HFFc6 (cell line): ENCODE data around the gene GPR84. TPM values are rescaled to one million over a fixed set of nuclear protein-coding genes. Genes with fewer than 3 reads are reported as not detected.

Experiments used
- DNase-seq: peaks from one replicate; pipeline ENCODE4 v3.0.0-alpha.2; 2018
- H3K27ac Mint-ChIP-seq: 2 replicates; pipeline ENCODE4 v1.8.0; 2020; ENCODE audit warnings: mild to moderate bottlenecking, mixed read lengths
- H3K27me3 Mint-ChIP-seq: 2 replicates; pipeline ENCODE4 v1.8.0; 2021; ENCODE audit warnings: mild to moderate bottlenecking, moderate library complexity, mixed read lengths; ENCODE audit not compliant: insufficient read depth
- H3K36me3 Mint-ChIP-seq: 2 replicates; pipeline ENCODE4 v1.8.0; 2021; ENCODE audit warnings: low read depth, mixed read lengths
- H3K4me1 Mint-ChIP-seq: 2 replicates; pipeline ENCODE4 v1.8.0; 2020; ENCODE audit warnings: low read depth, mixed read lengths
- H3K4me3 Mint-ChIP-seq: 2 replicates; pipeline ENCODE4 v1.8.0; 2020; ENCODE audit warnings: mild to moderate bottlenecking, moderate library complexity, mixed read lengths
- H3K9me3 Mint-ChIP-seq: 2 replicates; pipeline ENCODE4 v1.8.0; 2020; ENCODE audit warnings: mild to moderate bottlenecking, mixed read lengths
- CTCF ChIP-seq: fragments of 200-600 bp; sonication (generic); IDR thresholded peaks from 2 replicates; pipeline ENCODE4 v1.5.0; 2021; ENCODE audit warnings: antibody characterized with exemption, mild to moderate bottlenecking
- total RNA-seq, 6 experiments: library from RNA; stranded (reverse); fragmentation: NEBNext Ultra II Directional; extraction: Animal tissue kit (Norgen Biotek cat#: 25700); gene quantifications; 2 replicates in 1 of 6; 3 replicates in 5 of 6; pipeline ENCODE4 v1.2.3, GENCODE V29; 2021

Gene GPR84
- total RNA-seq, 6 experiments from 2014 or later: not detected

GRCh38 chr12:54381136-54381535 lies 16.9 kb upstream of the GPR84 start:
- Mint-ChIP-seq H3K4me1 (peaks cover 49% of the 10 kb centered on the region), H3K4me3 (no peak overlapping the region), H3K27ac (no peak overlapping the region; the same call in 1 of the 2 replicates), H3K36me3 (no peaks in the 10 kb centered on the region), H3K9me3 (no peaks in the 10 kb centered on the region), H3K27me3 (no peaks in the 10 kb centered on the region)
- no peak for DNase-seq
- TF ChIP-seq CTCF: no peak

- no peaks in the 10 kb centered on the region for H3K9me3 Mint-ChIP-seq
- DNase-seq: peak; percentile 81
- peaks cover 39% of the 10 kb centered on the region for H3K4me1 Mint-ChIP-seq
- H3K27me3 Mint-ChIP-seq: no peaks in the 10 kb centered on the region
- TF ChIP-seq CTCF: peak; percentile 99
- H3K27ac Mint-ChIP-seq: peak overlapping the region; percentile 86
- H3K36me3 Mint-ChIP-seq: no peaks in the 10 kb centered on the region
- peak overlapping the region; percentile 90 for H3K4me3 Mint-ChIP-seq
These were observed 15.3 kb upstream of the GPR84 start for GRCh38 chr12:54379398-54380201.

GRCh38 chr12:54378796-54379397 lies 14.6 kb upstream of the GPR84 start:
- peak overlapping the region; percentile 90 for H3K4me3 Mint-ChIP-seq
- peaks cover 36% of the 10 kb centered on the region for H3K4me1 Mint-ChIP-seq
- no peaks in the 10 kb centered on the region for H3K27me3 Mint-ChIP-seq
- no peak for TF ChIP-seq CTCF
- no peaks in the 10 kb centered on the region for H3K9me3 Mint-ChIP-seq
- no peaks in the 10 kb centered on the region for H3K36me3 Mint-ChIP-seq
- DNase-seq: no peak
- H3K27ac Mint-ChIP-seq: peak overlapping the region; percentile 86

- DNase-seq: no peak
These were observed 13.7 kb upstream of the GPR84 start for GRCh38 chr12:54377797-54378515.

More at GRCh38 chr12:54377797-54378515, 13.7 kb upstream of the GPR84 start:
- TF ChIP-seq CTCF: no peak
- peak overlapping the region; percentile 85 for H3K4me3 Mint-ChIP-seq
- H3K9me3 Mint-ChIP-seq: no peaks in the 10 kb centered on the region
- H3K36me3 Mint-ChIP-seq: no peaks in the 10 kb centered on the region
- H3K27ac Mint-ChIP-seq: no peak overlapping the region
- peaks cover 36% of the 10 kb centered on the region for H3K4me1 Mint-ChIP-seq
- no peaks in the 10 kb centered on the region for H3K27me3 Mint-ChIP-seq
